SHP77 (cell line): ENCODE results near the gene MRPL44.
"Not testable (repeated sequence)": the region's sequence is repeated elsewhere in the genome, so short reads cannot be mapped to it uniquely, and the experiment has no call there.

Experiments
- DNase-seq, 2 experiments: peaks; one replicate each; lab custom pipeline; 2025; lab: John Stamatoyannopoulos, UW

MRPL44 gene

DNA sequence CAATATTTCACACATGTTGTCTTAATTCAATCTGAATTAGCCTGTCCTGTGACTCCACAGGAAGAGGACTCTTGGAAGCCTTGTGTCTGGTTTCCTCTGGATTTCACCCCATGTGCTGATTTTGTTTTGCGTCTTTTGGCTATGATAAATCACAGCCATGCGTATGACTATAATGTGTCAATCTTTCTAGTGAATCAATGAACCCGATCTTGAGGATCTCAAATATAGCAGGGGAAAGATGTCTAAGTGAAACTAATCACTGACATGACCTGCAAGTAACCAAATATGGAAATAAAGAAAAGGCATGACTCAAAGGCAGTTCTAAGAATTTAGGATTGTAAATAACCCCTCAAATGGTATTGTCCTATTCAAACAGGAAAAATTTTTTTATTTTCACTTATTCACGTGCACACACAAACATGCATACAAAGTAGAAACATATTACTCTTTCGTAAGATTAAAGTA is 20.4 kb upstream of the MRPL44 start:
- no peak for DNase-seq

DNA sequence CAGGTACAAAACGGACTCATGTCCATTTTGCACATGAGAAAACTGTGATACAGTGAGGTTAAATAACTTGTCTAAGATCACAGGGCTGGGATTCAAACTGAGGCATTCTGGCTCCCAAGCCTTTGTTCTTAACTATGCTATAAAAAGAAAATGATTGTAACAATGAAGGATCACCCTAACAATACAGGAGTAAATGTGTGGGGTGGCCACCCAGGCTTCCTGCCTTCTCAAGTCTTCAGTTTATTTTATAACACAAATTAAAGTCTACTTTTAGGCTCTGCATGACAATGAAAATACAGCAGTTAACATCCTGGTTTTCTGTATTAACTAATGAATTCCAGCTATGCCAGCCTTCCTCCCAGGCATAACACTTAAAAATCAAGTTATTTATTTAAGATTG is 19.7 kb upstream of the MRPL44 start:
- DNase-seq = no peak

DNA sequence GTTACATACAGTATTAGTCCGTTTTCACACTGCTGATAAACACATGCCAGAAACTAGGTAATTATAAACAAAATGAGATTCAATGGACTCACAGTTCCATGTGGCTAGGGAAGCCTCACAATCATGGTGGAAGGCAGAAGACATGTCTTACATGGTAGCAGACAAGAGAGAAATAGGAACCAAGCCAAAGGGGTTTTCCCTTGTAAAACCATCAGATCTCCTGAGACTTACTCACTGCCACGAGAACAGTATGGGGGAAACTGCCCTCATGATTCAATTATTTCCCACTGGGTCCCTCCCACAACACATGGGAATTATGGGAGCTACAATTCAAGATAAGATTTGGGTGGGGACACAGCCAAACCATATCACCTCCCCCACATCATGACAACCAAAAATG is 17.8 kb upstream of the MRPL44 start:
- not testable (repeated sequence) for DNase-seq

DNA sequence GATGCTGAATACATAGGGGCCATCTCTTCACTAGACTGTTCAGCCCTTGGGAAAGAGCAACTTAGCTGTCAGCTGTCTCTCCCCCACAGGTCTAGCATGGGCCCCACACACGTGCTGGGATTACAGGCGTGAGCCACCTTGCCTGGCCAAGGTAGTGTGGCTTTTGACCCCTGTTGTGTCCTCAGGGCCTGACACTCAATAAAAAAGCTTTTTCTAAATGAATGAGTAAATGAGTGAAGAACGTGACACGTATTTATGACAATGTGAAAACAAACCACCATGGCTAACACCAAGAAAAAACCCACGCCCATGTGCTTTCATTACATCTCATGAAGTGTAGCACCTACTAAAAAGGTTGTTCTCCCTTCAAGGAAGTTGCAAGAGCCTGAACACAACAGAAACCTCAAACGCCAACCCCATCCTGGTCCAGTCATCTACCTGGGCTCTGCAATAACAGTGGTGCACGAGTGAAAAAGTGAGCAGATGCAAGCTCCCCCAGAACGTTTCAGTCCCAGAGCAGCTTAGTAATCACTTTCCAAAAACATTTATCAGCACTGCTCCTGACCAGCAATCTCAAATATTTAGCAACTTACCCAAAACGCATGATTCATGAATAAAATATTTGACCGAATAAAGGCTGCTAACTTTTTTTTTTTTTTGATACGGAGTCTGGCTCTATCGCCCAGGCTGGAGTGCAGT is 15.5 kb upstream of the MRPL44 start:
- no peak for DNase-seq

DNA sequence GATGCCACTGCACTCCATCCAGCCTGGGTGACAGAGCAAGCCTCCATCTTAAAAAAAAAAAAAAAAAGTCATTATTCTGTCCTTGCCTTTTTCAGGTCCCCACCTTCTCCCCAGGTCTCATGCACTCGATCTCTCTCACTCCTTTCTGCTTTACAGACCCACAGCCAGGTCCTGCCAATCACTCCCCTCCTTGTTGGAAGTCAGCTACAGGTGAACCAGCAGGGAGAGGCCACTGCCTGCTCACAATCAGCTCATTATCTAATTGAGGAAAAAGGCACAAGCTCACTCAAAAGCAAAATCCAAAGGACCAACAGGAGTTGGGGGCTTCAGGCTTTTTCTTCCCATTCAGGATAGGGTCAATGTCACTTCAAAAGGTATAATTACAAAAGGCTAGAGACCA is 14.1 kb upstream of the MRPL44 start:
- DNase-seq = no peak

DNA sequence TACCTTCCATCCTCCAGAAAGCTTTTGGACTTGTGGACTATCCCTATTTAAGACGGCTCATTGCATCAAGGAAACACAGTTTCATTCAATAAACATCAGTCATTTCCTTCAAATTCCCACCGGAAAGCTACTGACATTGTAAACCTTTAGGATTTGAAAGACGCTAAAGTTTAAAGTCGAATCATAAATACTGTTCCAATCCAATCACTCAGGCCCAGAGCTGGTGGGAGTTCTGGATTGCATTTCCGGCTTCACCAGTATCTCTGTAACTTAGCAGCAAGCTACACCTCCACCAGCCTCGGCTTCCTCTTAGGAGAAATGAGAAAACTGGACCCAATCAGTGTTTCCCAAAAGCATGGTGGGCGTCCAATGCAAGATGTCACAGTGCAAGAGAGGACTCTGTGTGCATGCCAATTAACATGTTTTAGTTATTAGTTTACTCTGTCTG is 13.7 kb upstream of the MRPL44 start:
- no peak for DNase-seq

DNA sequence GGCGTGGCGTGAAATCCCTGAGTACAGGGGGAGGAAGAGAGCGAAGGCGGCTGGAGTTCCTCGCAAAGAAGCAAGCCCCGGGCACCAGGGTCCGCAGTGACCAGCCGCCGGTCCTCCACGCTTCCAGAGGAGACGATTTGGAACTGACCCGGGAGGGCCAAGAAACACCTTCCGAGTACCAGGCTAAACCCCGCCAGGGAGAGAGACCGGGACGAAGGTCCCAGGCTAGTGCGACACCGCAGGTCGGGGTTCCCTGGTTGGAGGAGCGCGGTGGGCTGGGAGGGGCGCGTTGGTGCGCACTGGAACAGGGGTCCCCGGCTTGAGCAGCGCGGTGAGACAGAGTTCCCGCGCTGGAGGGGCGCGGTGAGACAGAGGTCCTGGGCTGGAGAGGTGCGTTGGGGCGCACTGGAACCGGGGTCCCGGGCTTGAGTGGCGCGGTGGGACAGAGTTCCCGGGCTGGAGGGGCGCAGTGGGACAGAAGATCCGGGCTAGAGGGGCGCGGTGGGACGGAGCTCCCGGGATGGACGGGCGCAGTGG is 13.0 kb upstream of the MRPL44 start:
- DNase-seq = no peak

DNA sequence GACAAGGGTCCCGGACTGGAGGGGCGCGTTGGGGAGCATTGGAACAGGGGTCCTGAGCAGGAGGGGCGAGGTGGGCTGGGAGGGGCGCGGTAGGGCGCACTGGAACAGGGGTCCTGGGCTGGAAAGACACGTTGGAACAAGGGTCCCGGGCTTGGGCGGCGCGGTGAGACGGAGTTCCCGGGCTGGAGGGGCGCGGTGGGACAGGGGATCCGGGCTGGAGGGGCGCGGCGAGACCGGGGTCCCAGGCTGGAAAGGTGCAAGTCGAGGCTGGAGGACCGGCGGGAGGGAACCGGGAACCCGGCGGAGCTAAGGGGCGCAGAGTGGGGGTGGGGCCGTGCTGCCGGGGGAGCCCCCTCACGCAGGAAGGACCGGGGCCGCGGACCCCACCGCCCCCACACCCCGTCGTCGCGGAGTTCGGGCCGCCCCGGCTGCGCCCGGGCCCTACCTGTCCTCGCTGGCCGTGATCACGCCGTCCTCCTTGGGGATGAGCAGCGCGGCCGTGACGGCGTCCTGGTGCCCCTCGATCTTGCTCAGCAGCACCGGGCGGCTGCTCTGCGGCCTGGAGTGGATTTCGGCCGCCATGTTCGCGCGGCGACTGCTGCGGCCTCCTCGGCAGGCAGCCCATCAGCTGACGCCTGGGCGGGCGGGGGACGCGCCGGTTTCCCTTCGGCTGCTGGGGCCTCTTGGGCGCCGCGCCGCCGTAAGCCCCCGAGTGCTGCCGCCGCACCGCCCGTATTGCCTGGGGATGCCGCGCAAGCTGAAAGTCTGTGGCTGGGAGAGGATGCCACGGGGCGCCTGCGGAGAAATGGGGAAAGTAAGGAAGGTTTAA is 12.3 kb upstream of the MRPL44 start, which contains the start of gene WDFY1:
Gene WDFY1 (minus strand): TSS at position 633 of the 829 bp plus-strand sequence. CDS start 51 bp downstream, at position 582.
- DNase-seq = peak; percentile 73 to 87

DNA sequence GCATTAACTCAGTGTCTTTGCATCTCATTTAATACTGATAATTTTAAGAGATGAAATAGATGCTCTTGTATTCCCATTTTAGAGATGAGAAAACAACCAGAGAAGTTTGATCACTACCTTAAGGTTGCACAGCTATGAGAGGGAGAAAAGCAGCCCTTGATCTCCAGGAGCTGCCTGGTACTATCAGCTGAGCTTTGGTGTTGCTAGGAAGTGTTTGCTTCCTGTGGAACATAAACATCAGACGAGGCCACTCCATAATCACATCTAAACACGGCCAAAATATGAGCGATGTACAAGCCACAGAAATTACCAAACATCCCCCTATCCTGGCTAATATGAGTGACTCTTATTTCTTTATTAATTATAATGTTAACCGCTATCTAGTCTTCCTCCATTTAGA is 11.5 kb upstream of the MRPL44 start:
- DNase-seq = no peak

DNA sequence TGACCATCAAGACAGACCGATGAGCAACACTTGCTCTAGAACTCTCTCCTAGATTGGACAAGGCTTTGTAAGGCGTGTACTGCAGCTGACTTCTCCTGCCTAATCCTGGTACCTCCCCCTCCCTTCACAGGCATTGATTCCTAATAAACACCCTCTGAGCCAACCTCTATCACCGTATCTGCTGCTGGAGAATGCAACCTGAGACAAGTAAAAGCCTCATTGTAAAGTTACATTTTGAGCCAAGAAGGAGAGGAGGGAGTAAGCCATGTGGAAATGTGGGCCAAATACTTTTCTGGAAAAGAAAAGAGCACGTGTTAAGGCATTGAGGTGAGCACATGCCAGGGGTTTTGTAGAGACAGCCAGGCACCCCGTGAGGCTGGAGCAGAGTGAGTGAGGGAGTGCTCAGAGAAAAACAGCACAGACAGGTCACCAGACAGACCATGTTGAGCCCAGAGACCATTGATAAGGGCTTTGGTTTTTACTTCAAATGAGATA is 9.5 kb upstream of the MRPL44 start:
- DNase-seq = no peak

DNA sequence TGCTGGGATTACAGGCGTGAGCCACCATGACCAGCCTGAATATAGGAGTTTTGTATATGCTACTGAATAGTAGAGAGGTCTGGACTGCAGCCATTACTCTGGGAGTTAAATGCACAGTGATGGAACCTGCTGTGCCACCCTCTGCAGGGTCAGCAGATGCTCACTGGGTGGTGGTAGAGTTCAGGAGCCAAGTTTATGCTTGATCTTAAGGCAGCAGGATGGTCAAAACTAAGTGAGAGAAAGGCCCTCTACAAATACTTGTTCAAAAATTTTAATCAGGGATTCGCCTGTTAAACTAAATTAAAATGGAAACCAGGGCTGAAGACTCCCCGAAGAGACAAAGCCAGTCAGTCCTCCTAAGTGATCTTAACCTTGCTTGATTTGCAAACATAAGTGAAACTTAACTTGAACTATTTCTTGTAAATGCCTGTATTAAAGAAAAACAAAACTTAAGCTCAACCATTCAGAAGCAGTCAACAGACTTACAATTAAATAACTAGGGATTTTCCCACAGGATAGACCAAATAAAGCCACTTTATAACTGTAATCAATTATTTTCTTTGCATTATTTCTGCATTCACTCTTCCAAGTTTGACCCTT is 7.9 kb upstream of the MRPL44 start:
- DNase-seq = no peak

DNA sequence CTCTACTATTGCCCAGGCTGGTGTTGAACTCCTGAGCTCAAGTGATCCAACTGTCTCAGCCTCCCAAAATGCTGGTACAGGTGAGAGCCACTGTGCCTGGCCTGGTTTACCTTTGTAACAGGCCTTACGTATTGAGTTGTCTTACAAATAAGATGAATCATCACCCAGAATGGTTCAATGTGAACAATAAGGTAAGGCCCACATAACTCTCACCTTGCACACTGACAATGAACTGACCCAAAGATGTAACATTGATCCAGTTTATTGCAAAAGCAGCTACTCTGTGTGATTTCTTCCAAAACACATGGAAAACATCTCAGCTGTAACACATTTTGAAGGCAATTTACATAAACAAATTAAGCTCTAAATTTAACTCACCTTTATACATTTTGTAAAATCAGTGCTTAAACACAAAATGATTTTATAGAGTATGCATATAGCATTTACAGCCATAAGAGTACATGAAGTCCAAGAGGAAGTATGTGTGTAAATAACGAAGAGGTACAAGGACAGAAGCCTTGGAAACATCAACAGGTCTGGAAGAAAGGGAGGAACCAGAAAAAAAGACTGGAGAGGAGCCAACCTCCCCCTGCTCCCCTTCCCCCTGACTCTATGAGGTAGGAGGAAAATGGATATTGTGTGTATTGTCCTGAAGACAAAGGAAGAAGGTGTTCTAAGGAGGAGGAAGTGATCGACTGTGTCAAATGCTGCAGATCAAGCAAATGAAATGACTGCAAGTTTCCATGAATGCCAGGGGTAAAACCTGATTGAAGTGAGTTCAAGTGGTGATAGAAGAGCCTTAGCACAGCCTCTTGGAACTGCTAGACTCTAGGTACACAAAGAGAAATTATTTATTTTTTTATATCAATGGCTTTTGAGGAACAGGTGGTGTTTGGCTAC is 6.6 kb upstream of the MRPL44 start:
- DNase-seq = no peak

DNA sequence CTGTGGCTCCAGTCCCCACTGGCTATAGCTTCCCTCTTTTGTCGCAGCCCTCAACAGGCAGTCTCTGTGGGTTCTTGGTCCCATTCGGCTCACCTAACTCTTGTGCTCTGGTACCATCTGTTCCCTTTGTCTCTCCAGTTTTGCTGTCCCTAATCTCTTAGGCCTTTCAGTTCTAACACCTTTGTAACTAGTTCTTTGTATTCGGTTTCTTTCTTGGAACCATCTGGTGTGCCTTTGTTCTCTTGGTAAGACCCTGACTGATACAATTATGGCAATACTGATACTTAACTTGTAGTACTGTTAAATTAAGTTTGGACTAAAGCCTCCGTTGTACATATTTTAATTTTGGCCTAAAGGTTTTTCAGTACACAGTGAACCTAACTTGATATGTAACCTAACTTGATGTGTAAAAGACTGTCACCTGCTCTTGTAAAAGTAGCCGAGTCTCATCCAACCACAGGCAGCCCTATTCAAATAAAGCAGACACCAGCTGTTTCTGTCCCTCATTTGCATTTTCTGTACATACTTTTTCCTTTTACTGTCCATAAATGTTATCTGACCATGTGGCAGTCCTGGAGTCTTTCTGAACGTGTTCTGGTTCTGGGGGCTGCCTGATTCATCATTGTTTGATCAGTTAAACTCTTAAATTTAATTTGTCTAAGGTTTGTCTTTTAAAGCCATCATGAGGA is 4.8 kb upstream of the MRPL44 start:
- DNase-seq = peak; percentile 23 to 35

DNA sequence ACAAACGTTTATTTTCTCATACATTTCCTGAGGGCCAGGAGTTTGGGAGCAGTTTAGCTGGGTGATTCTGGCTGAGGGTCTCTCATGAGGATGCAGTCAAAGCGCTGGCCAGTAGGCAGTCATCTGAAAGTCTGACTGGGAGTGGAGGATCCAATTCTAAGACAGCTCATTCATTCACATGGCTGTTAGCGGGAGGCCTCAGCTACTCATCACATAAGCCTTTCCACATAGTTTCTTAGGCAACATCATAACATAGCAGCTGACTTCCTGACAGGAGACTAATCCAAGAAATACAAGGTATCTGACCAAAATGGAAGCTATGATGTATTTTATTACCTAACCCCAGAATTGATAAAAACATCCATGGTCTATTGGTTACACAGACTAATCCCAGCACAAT is 2.9 kb upstream of the MRPL44 start:
- DNase-seq = no peak

DNA sequence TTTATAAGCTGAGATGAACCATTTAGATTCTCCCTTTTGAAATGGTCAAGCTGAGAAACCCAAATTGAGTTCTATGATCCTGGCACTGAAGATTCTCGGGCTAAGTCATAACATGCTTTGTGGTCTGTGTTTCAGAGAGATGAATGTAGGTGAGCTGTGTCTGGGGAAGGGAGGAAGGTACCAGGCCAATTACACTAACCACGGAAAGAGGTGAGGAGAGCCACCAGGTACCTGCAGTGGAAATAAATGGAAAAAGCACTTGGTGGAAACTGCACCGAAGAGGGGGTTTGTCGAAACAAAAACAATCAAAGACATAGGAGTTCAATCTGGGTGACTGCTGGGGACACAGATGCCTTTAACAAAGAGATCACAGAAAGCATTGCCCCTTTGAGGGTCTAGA is 963 bp upstream of the MRPL44 start:
- DNase-seq = no peak

DNA sequence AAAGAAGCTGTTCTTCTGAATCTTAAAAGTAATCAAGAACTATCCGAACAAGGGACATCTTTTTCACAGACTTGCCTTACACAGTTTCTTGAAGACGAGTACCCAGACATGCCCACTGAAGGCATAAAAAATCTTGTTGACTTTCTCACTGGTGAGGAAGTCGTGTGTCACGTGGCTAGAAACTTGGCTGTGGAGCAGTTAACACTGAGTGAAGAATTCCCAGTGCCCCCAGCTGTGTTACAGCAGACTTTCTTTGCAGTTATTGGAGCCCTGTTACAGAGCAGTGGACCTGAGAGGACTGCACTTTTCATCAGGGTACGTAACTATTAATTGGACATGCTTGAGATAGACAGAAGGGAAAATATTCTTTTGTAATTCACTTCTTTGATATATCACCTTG is 2.4 kb downstream of the MRPL44 start:
- DNase-seq = no peak

DNA sequence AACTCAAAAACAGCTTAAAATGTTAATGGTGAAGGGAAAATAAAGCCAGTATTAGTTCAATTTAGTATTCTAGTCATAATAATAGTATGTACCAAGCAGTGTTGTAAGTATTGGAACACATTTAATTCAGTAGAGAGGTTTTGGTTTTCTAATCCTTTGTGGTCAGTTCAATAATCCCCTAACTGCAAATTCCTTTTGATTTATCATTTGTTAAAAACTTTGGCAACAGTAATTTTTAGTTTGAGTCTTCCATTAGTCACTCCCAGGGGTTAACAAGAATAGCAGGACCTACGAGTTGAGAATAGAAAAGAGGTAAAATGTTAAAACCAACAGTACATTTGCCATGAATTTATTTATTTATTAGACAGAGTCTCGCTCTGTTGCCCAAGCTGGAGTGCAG is 10.7 kb downstream of the MRPL44 start:
- no peak for DNase-seq

DNA sequence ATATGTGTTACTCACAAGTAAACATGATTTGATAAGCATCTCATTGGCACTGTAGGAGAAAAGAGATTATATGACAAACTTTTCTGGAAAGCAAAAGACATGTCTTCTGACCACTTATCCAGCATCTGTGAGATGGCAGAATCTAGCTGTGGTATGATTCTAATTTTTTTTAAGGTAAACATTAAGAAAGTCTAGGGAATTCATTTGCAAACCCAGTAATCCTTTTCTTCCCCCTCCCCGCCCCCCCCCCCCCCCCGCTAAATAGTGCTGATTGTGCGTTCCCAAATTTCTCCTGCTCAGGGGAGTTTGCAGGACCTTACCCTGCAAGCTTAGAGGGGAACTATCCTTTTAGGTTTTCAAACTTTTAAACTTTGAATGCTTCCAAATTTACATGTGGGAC is 12.1 kb downstream of the MRPL44 start:
- DNase-seq = no peak

DNA sequence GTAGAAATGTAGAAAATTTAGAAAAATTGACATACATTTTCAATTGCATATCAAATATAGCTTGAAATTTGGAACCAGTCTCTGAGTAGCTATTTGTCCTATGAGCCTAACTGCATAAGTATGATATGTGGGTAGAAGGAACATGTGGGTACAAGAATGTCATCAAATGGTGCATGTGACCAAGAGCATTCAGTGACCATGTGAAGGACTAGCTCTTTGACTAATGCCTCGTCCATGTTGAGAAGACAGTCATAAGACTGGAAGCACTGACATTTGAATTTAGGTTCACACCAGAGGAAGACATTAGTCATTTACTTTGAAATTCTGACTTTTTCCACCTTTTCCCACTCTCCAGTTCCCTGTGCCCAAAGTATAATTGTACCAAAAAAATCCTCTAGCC is 12.6 kb downstream of the MRPL44 start:
- DNase-seq = no peak

DNA sequence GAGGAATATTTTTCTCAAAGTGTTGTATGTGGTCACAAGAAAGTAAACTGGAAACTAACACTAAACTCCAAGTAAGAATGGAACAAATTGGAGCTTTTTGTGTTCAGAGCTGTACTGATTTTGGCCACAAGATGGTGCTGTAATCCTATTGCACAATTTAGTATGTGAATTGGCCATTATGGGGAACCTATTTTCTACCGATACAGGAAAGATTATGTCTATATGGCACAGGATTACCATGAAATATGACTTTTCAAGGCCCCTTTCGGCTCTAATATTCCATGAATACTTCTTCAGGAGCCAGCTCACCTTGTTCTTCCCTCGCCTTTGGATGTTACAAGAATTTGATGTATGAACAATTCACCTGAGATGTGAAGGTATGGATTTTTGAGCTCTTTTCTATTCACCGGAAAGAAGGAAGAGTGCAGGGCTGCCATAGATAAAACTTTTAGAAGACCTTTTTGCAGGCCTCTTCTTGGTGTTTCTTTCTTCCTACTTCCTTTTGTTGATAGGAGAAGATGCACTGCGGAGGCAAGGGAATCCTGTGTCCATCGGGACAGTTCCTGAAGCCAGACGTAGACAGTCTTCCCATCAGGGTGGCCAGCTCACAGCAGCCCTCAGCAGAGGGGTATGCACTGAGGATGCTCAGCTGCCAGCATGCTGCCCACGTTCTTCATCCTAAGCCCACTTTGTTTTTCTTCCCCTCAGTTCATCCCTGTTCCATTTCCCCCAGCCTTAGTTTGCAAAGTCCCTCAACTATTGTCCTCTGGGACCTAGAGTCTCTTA is 13.3 kb downstream of the MRPL44 start:
- DNase-seq = peak; percentile 11 to 39
